Endothelial cell of umbilical vein (primary cell): ENCODE measurements around the gene MTMR3. TPM values are rescaled to one million over a fixed set of nuclear protein-coding genes. Genes with fewer than 3 reads are reported as not detected.

Experiments used
- BruUV-seq: library from RNA; stranded (reverse); fragments of 400-500 nt; replicated peaks from 2 replicates; lab custom pipeline; 2021; lab: Mats Ljungman, UMichigan
- CTCF ChIA-PET: fragments of 300-600, 350-600 bp; sonication (Branson Sonifier 250); formaldehyde crosslinking; loops from one replicate; lab custom pipeline; 2021; ENCODE audit warnings: antibody characterized with exemption, inconsistent platforms; lab: Charles Lee
- POLR2A ChIA-PET: fragments of 300-600, 350-600 bp; sonication (Branson Sonifier 250); formaldehyde crosslinking; loops from one replicate; lab custom pipeline; 2021; ENCODE audit warnings: antibody characterized with exemption, inconsistent platforms; lab: Charles Lee
- DNase-seq: peaks from one replicate; pipeline ENCODE4 v3.0.0-alpha.2; 2011; ENCODE audit warnings: low read depth, low spot score
- FAIRE-seq: peaks from 2 replicates; lab custom pipeline; 2011; peaks lifted over from hg19 to GRCh38; lab: Jason Lieb, UNC
- H2AFZ ChIP-seq: 2 replicates; pipeline ENCODE4 v1.6.0; 2012; ENCODE audit warnings: low read depth, low read length, control low read depth, inconsistent platforms
- H3K27ac ChIP-seq: 2 replicates; pipeline ENCODE4 v1.5.1; 2011; ENCODE audit warnings: low read depth, mild to moderate bottlenecking, control low read depth, low read length, moderate library complexity; ENCODE audit not compliant: insufficient read depth
- H3K27me3 ChIP-seq, 2 experiments: 2 replicates each; pipeline versions ENCODE4 v1.6.0 to v1.6.1; 2011; ENCODE audit warnings: low read length in 2 of 2, mixed read lengths in 1 of 2; ENCODE audit not compliant: control insufficient read depth in 2 of 2, insufficient read depth in 2 of 2
- H3K36me3 ChIP-seq, 2 experiments: 2 replicates in 1 of 2; 3 replicates in 1 of 2; pipeline ENCODE4 v1.5.1; 2011; ENCODE audit warnings: low read length in 2 of 2, mild to moderate bottlenecking in 1 of 2, moderate library complexity in 1 of 2; ENCODE audit not compliant: control insufficient read depth in 2 of 2, insufficient read depth in 2 of 2; ENCODE audit errors: extremely low read depth in 1 of 2
- H3K4me1 ChIP-seq: 3 replicates; pipeline ENCODE4 v1.5.1; 2011; ENCODE audit warnings: mild to moderate bottlenecking, low read length; ENCODE audit not compliant: control insufficient read depth, insufficient read depth; ENCODE audit errors: extremely low read depth
- H3K4me2 ChIP-seq: 2 replicates; pipeline ENCODE4 v1.6.1; 2011; ENCODE audit warnings: low read length, control low read depth, mixed read lengths; ENCODE audit not compliant: insufficient read depth
- H3K4me3 ChIP-seq, 3 experiments: fragments of 200-600 bp in 1 of 3; sonication (generic), shearing (Covaris generic) in 1 of 3; replicated peaks in 1 of 3; 2 replicates each; pipeline ENCODE4 v1.5.1; 2011 to 2016; ENCODE audit warnings: control low read depth in 3 of 3, low read length in 3 of 3, mild to moderate bottlenecking in 2 of 3, inconsistent platforms in 1 of 3, low read depth in 1 of 3, moderate library complexity in 1 of 3; ENCODE audit not compliant: insufficient read depth in 1 of 3
- H3K79me2 ChIP-seq: 2 replicates; pipeline ENCODE4 v1.6.0; 2012; ENCODE audit warnings: low read length, inconsistent platforms; ENCODE audit not compliant: control insufficient read depth, insufficient read depth
- H3K9ac ChIP-seq: replicated peaks from 2 replicates; pipeline ENCODE3; 2011; ENCODE audit warnings: low read length, control low read depth; ENCODE audit not compliant: insufficient read depth; ENCODE audit errors: extremely low read depth
- H3K9me1 ChIP-seq: replicated peaks from 3 replicates; pipeline ENCODE4 v1.6.0; 2011; ENCODE audit warnings: mild to moderate bottlenecking, low read length; ENCODE audit not compliant: control insufficient read depth, insufficient read depth; ENCODE audit errors: extremely low read depth
- H3K9me3 ChIP-seq: replicated peaks from 2 replicates; pipeline ENCODE4 v1.5.1; 2012; ENCODE audit warnings: low read length, inconsistent platforms; ENCODE audit not compliant: control insufficient read depth, insufficient read depth
- H4K20me1 ChIP-seq: replicated peaks from 2 replicates; pipeline ENCODE3; 2011; ENCODE audit warnings: mild to moderate bottlenecking, low read length; ENCODE audit not compliant: control insufficient read depth, insufficient read depth; ENCODE audit errors: extremely low read depth
- CTCF ChIP-seq, 2 donors: IDR thresholded peaks; 1 replicate in 1 of 2; 2 replicates in 1 of 2; pipeline ENCODE4 v1.5.1; 2011; ENCODE audit warnings: low read length in 2 of 2, mild to moderate bottlenecking in 2 of 2, moderate library complexity in 2 of 2, control low read depth in 1 of 2, inconsistent platforms in 1 of 2, low read depth in 1 of 2; ENCODE audit not compliant: insufficient read depth in 1 of 2; ENCODE audit errors: extremely low read depth in 1 of 2
- FOS ChIP-seq: IDR thresholded peaks from 2 replicates; pipeline ENCODE4 v1.6.1; 2011; ENCODE audit warnings: mild to moderate bottlenecking, low read length, moderate library complexity, borderline replicate concordance; ENCODE audit not compliant: insufficient read depth
- GATA2 ChIP-seq: IDR thresholded peaks from 2 replicates; pipeline ENCODE4 v1.7.0; 2011; ENCODE audit warnings: low read depth, mild to moderate bottlenecking, moderate library complexity, mixed read lengths, low read length; ENCODE audit not compliant: insufficient read length, insufficient read depth
- MAX ChIP-seq: IDR thresholded peaks from 2 replicates; pipeline ENCODE4 v1.6.1; 2011; ENCODE audit not compliant: insufficient read depth, insufficient read length
- MYC ChIP-seq: IDR thresholded peaks from one replicate; pipeline ENCODE4 v1.6.1; 2011; ENCODE audit warnings: mild to moderate bottlenecking, low read depth, low read length
- POLR2A ChIP-seq: IDR thresholded peaks from 2 replicates; pipeline ENCODE4 v1.6.1; 2012; ENCODE audit warnings: low read depth, mild to moderate bottlenecking, control low read depth, low read length
- POLR2AphosphoS5 ChIP-seq: IDR thresholded peaks from 2 replicates; pipeline ENCODE4 v1.6.1; 2012; ENCODE audit warnings: low read depth, mild to moderate bottlenecking, control low read depth, low read length, moderate library complexity; ENCODE audit not compliant: insufficient read depth
- dilution Hi-C: fragments of 300-500 bp; cut with MboI; formaldehyde crosslinking; loops from one replicate; pipeline ENCODE4 v1.15.0; 2019; ENCODE audit warnings: low sequenced_read_pairs; ENCODE audit not compliant: extremely low pct_ligation_motif_present
- intact Hi-C: fragments of 100-400 bp; cut with micrococcal nuclease; formaldehyde crosslinking; loops from one replicate; pipeline ENCODE4 v1.10.0; 2022
- polyA plus RNA-seq, 4 experiments: library from polyadenylated mRNA; depleted of rRNA in 3 of 4; stranded (reverse) in 3 of 4; unstranded in 1 of 4; fragments of >200 nt; gene quantifications; 2 replicates each; pipeline versions ENCODE4 v1.2.1 to v1.2.3, GENCODE V29; 2011 to 2012; ENCODE audit warnings: missing spikeins in 1 of 4
- total RNA-seq: library from RNA; stranded (reverse); gene quantifications from 2 replicates; pipeline ENCODE4 v1.2.3, GENCODE V29; 2021

MTMR3 gene
- total and polyA plus RNA-seq, 2 donors (not counting 3 experiments of a cell fraction or from before 2014, with no cell fraction given) = 30.1 to 36.5 TPM

- intact Hi-C loops (loop anchor here (10.0 kb wide), 2 partner anchors 87 to 197 kb away; partner anchors contain the start of gene HORMAD2), dilution Hi-C loops (no loop called here)
- Histone ChIP-seq H3K9me3 (no peaks in the 10 kb centered on the region), H3K27ac (no peak overlapping the region), H3K4me1 (peaks cover 4% of the 10 kb centered on the region), H2AFZ (no peak overlapping the region), H3K9ac (no peak overlapping the region), H3K9me1 (no peaks in the 10 kb centered on the region), H4K20me1 (peaks cover 8% of the 10 kb centered on the region), H3K4me2 (no peak overlapping the region), H3K79me2 (peaks cover 64% of the 10 kb centered on the region), H3K36me3 (no peaks in the 10 kb centered on the region), H3K27me3 (no peaks in the 10 kb centered on the region), H3K4me3 (no peak overlapping the region)
- no TSS peak for BruUV-seq
- FAIRE-seq = no peak
- peak; percentile 10 for DNase-seq
- CTCF ChIA-PET = interaction anchor here (1.3 kb wide), 1 partner anchor 103 kb away, joined by 3 read pairs; no protein-coding TSS in a partner anchor
- POLR2A ChIA-PET = no interaction called here
- TF ChIP-seq POLR2AphosphoS5 (no peak), FOS (no peak), MAX (no peak), GATA2 (no peak), CTCF (IDR thresholded peaks at IDR 0.05; ENCODE audit: extremely low read depth in 1 of 2, insufficient read depth in 1 of 2, low read depth in 1 of 2, low read length in 2 of 2) (no peak), POLR2A (no peak), MYC (no peak)
Observed at GRCh38 chr22:29887358-29887757, 4.4 kb downstream of the MTMR3 start.
